LNCAP (cell line): ENCODE results near the gene UCN2.

Source experiments
- TF ChIP-seq, protein P1 (sequence below): fragments of 450-650 bp; IDR thresholded peaks from 2 replicates; pipeline ENCODE4 v1.5.1; 2017; ENCODE audit warnings: mild to moderate bottlenecking

Gene UCN2

DNA sequence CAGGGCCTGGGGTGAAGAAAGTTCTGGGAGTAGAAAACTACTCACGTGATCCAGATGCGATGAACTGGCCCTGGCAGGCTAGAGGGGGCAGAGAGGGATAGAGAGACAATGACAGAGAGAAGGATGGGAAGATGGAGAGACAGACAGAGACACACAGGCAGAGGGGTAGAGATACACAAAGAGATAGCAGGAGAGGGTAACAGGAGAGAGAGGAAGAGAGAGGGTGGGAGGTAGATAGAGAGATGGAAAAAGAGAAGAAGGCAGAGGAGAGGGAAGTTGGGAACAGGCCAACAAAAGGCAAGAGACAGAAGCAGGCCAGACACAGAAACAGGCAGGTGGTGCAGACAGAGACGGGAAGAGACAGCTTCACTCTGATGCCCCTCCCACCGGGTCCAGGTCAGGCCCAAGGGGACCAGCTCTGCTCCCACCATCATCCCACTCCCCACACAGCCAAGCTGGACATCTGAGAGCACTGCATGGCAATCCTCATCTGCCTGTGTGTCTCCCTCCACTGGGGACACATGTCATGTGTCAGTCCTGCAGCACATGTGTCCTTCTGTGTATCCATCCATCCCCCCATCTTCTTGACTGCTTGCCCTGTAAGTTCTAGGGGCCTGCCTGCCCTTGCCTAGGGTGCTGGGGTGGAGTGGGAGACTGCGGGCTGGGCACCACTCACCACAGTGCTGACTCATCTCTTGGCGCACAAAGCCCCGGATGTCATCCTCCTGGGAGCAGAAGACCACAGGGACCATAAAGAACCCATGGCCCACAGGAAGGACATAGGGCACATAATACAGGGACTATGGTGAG, 2.2 kb upstream of the UCN2 start:
- TF ChIP-seq, protein P1, sequence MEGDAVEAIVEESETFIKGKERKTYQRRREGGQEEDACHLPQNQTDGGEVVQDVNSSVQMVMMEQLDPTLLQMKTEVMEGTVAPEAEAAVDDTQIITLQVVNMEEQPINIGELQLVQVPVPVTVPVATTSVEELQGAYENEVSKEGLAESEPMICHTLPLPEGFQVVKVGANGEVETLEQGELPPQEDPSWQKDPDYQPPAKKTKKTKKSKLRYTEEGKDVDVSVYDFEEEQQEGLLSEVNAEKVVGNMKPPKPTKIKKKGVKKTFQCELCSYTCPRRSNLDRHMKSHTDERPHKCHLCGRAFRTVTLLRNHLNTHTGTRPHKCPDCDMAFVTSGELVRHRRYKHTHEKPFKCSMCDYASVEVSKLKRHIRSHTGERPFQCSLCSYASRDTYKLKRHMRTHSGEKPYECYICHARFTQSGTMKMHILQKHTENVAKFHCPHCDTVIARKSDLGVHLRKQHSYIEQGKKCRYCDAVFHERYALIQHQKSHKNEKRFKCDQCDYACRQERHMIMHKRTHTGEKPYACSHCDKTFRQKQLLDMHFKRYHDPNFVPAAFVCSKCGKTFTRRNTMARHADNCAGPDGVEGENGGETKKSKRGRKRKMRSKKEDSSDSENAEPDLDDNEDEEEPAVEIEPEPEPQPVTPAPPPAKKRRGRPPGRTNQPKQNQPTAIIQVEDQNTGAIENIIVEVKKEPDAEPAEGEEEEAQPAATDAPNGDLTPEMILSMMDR, result no peak

DNA sequence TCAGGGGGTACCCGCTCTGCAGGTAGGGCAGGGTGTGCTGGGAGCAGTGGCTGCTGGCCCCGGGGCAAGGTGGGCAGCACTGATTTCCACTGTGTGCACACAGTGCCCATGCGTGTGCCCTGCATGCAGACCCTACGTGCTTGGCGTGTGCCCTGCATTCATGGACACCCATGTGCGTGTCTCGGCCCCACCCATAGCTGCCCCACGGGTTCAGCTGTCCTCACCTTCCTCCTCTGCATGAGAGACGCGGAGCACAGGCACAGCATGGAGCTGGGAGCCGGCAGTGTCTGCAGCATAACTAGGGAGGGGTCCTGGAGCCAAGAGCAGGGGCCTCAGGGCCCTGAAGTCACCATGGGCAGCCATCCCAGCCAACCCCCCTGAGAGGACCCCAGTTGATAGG, 1.6 kb upstream of the UCN2 start:
- TF ChIP-seq, protein P1, result no peak

DNA sequence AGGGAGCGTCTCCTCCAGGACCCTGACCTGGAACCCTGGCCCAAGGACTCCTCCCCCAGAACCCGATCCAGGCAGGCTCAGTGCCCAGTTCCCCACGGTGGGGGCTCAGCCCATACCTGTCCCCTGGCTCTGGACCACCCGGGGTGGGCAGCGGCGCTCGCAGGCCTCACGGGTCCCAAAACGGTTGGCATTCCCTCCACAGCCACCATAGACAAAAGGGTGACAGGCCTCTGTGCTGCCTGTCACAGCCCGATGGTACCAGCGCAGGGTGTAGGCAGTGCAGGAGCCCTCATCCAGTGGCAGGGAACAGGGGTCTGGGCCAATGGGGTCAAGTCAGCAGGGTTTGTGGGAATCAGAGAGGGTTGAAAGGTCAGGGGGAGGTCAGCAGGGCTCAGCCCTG, 1.1 kb upstream of the UCN2 start:
- TF ChIP-seq, protein P1, result no peak

DNA sequence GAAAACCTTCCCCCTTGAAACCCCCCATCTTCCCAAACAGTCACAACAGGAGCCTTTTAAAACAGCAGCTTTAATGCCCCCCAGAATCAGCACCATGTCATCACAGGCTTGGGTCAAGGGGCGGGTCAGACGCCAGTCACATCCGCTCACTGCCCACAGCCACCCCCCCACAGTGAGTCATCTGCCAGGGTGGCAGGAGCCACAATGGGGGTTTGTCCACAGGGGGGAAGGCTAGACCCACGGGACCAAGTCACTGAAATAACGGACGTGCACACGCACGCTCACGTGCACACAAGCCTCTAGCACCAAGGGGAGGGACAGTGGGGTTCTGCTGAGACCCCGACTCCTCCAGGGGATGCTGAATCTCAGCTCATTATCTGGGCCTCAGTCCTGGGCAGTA, 441 bp upstream of the UCN2 start:
- TF ChIP-seq, protein P1, result no peak

DNA sequence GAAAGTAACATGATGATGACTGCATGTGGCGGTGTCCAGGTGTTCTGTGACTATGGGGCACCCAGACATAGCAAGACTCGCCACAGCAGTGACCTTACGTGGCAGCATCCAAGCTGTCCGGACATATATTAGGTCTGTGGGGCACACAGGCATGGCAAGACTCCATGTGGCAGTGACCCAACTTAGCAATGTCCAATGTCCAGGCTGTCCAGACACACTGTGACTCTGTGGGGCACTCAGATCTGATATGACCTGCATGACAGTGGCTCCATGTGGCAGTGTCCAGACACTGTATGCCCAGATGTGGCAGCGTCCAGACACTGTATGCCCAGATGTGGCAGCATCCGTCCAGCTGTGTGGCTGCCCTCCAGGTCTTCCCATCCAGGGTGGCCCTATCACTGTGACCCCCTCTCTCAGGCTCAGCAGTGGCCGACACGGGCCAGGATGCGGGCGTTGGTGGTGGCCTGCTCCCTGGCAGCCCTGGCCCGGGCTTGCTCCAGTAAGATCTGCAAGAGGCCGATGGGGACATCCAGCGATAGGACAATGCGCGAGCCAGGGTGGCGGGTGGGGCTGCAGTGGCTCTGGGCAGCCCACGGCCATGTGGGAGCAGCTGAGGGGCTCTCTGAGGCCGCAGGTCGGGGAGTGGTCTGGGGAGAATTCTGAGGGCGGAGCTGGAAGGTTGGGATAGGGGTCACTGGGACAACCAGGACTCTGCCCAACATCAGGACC, 1.1 kb downstream of the UCN2 start:
- TF ChIP-seq, protein P1, result no peak

DNA sequence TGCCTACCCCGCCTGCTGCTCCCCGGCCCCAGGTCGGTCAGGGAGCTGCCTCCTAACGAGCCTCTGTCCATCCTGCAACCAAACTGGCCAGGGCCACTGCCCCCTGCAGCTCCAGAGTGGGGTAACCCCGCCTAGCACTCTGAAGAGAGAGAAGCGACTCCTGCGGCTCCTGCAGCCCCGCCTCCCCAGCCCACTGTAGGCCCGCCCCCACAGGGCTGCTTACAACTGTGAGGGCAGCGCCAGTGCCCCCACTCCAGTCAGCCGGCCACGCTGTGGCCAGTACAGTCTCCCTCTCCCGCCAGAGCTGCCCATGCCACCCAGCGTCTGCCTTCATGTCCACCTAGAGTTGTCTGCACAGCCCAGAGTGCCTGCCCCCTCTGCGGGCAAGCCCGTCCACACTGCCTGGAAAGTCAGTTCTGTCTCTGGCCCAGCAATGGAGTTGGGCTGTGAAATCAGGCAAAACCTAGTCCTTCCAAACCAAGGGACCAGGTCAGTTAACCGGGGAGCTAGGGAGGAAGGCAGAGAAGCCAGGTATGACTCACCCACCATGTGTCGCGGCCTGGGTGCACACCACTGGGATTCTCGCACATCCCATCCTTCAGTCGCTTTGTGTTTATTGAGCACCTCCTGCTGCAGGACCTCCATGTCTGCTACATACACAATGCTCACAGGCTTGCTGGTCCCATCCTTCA, 2.4 kb downstream of the UCN2 start:
- TF ChIP-seq, protein P1, result no peak

DNA sequence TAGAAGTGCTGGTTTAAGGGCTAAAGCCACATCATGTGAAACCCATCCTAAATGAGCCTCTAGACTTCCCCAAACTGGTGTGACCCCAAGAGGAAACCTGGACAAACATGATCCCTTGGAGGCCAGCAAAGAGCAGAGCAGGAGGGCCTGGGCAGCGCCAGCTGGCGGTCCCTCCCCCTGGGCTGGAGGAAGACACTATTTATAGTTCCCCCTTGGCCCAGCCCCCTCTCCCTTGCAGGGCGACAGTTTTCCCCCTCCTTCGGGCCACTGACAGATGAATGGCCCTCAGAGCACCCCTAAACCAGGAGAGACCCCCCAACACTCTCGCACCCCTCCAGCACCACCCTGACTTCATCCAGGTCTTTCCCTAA, 2.9 kb downstream of the UCN2 start:
- TF ChIP-seq, protein P1, result no peak
